CD8-positive, alpha-beta memory T cell (primary cell): Measurements from ENCODE around the gene TIE1. TPM values are rescaled to one million over a fixed set of nuclear protein-coding genes. Genes with fewer than 3 reads are reported as not detected.

Experiments
- CTCF ChIA-PET: fragments of 350-600 bp; sonication (Branson Sonifier 250); formaldehyde crosslinking; loops from one replicate; lab custom pipeline; 2021; ENCODE audit warnings: antibody characterized with exemption; lab: Charles Lee
- POLR2A ChIA-PET: fragments of 350-600 bp; sonication (Branson Sonifier 250); formaldehyde crosslinking; loops from one replicate; lab custom pipeline; 2021; ENCODE audit warnings: antibody characterized with exemption; lab: Charles Lee
- DNase-seq, 5 donors: peaks; one replicate each; pipeline versions ENCODE4 v3.0.0 to v3.0.0-alpha.2; 2020 to 2022; ENCODE audit warnings: mixed read lengths in 1 of 5
- H3K27ac ChIP-seq: one replicate; pipeline ENCODE4 v1.7.0; 2013; ENCODE audit warnings: low read depth, mild to moderate bottlenecking, low read length, moderate library complexity
- H3K27me3 ChIP-seq: 2 replicates; pipeline ENCODE4 v1.7.0; 2013; ENCODE audit warnings: low read length, mild to moderate bottlenecking; ENCODE audit not compliant: insufficient read depth, poor library complexity, severe bottlenecking
- H3K36me3 ChIP-seq: 2 replicates; pipeline ENCODE4 v1.7.0; 2013; ENCODE audit warnings: mild to moderate bottlenecking, low read length, moderate library complexity; ENCODE audit not compliant: insufficient read depth
- H3K4me1 ChIP-seq: 2 replicates; pipeline ENCODE4 v1.7.0; 2013; ENCODE audit warnings: mild to moderate bottlenecking, low read length, moderate library complexity; ENCODE audit not compliant: insufficient read depth
- H3K4me3 ChIP-seq: 2 replicates; pipeline ENCODE4 v1.7.0; 2013; ENCODE audit warnings: mild to moderate bottlenecking, low read length
- H3K9me3 ChIP-seq: 2 replicates; pipeline ENCODE4 v1.7.0; 2013; ENCODE audit warnings: mild to moderate bottlenecking, low read length
- H3K27ac Mint-ChIP-seq, 8 donors: one replicate each; pipeline ENCODE4 v1.8.0; 2020 to 2021; ENCODE audit warnings: mixed read lengths in 8 of 8, mild to moderate bottlenecking in 6 of 8, inconsistent platforms in 3 of 8, moderate library complexity in 3 of 8
- H3K27me3 Mint-ChIP-seq, 2 donors: one replicate each; pipeline ENCODE4 v1.8.0; 2020 to 2021; ENCODE audit warnings: mixed read lengths in 2 of 2, mild to moderate bottlenecking in 1 of 2, moderate library complexity in 1 of 2
- H3K36me3 Mint-ChIP-seq, 3 donors: one replicate each; pipeline ENCODE4 v1.8.0; 2020 to 2021; ENCODE audit warnings: mixed read lengths in 3 of 3, inconsistent platforms in 1 of 3, mild to moderate bottlenecking in 1 of 3
- H3K4me1 Mint-ChIP-seq, 3 donors: one replicate each; pipeline ENCODE4 v1.8.0; 2020 to 2021; ENCODE audit warnings: mixed read lengths in 3 of 3, inconsistent platforms in 1 of 3, mild to moderate bottlenecking in 1 of 3
- H3K4me3 Mint-ChIP-seq, 7 donors: one replicate each; pipeline ENCODE4 v1.8.0; 2020 to 2021; ENCODE audit warnings: mixed read lengths in 7 of 7, mild to moderate bottlenecking in 6 of 7, moderate library complexity in 4 of 7, inconsistent platforms in 2 of 7
- H3K9me3 Mint-ChIP-seq, 5 donors: one replicate each; pipeline ENCODE4 v1.8.0; 2020 to 2022; ENCODE audit warnings: mixed read lengths in 5 of 5, mild to moderate bottlenecking in 3 of 5, moderate library complexity in 2 of 5, inconsistent platforms in 1 of 5
- polyA plus RNA-seq: library from polyadenylated mRNA; unstranded; fragments of 300-500 nt; fragmentation: Illumina TruSeq; gene quantifications from one replicate; pipeline ENCODE4 v1.2.3, GENCODE V29; 2021
- total RNA-seq, 2 experiments: library from RNA; stranded (reverse); gene quantifications; one replicate each; pipeline ENCODE4 v1.2.3, GENCODE V29; 2021

TIE1 gene
- total and polyA plus RNA-seq, 3 experiments from 2014 or later: 0.31 to 0.33 TPM; not detected in 1

DNA sequence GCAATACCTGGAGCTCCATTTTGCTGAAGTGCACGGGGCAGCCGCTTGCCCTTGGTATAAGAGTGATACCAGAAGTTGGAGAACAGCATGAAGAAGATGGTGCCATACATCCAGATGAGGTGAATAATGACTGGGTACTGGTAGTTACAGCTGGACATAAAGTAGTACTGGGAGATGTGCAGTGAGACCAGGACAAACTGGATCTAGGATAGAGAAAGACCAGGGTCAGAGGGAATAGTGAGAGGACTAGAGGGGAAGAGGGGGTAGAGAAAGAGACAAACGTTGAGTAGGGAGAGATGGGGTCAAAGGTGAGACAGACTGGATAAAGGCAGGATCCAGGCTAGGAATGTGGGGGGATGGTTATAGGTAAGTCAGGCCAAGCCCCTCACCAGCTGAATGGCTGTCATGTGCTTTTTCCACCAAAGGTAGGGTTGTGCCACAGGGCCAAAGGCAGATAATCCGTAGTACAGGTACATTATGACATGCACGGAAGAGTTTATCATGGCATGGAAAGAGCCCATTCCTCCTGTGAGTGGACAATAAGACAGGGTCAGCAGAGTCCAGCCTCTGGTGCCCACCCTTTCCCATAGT lies 63.2 kb downstream of the TIE1 start:
- no peak overlapping the region for H3K4me3 ChIP-seq
- H3K27me3 Mint-ChIP-seq: no peaks in the 10 kb centered on the region
- H3K4me1 ChIP-seq: peaks cover 22% of the 10 kb centered on the region
- no peaks in the 10 kb centered on the region for H3K9me3 Mint-ChIP-seq
- peak overlapping the region in 2 of 7 donors; percentile 12 to 20 for H3K4me3 Mint-ChIP-seq
- ChIA-PET CTCF (no interaction called here), POLR2A (no interaction called here)
- no peaks in the 10 kb centered on the region for H3K27me3 ChIP-seq
- H3K9me3 ChIP-seq: no peaks in the 10 kb centered on the region
- H3K27ac ChIP-seq: no peak overlapping the region
- peaks cover 0 to 56% (median 16%) of the 10 kb centered on the region in 3 donors for H3K36me3 Mint-ChIP-seq
- no peak for DNase-seq
- peak overlapping the region in 6 of 8 donors; percentile 3 to 88 (median 61) for H3K27ac Mint-ChIP-seq
- H3K4me1 Mint-ChIP-seq: peaks cover 37 to 45% (median 39%) of the 10 kb centered on the region in 3 donors
- peaks cover 33% of the 10 kb centered on the region for H3K36me3 ChIP-seq

- no peaks in the 10 kb centered on the region for H3K27me3 ChIP-seq
- no peak for DNase-seq
- H3K27ac ChIP-seq: peak overlapping the region; percentile 7
- peaks cover 0 to 56% (median 16%) of the 10 kb centered on the region in 3 donors for H3K36me3 Mint-ChIP-seq
- H3K4me1 ChIP-seq: peaks cover 20% of the 10 kb centered on the region
- H3K9me3 Mint-ChIP-seq: no peaks in the 10 kb centered on the region
- H3K9me3 ChIP-seq: no peaks in the 10 kb centered on the region
- H3K27ac Mint-ChIP-seq: peak overlapping the region; percentile 69 to 98 (median 89)
- H3K4me3 Mint-ChIP-seq: peak overlapping the region; percentile 67 to 94 (median 89)
- H3K36me3 ChIP-seq: peaks cover 33% of the 10 kb centered on the region
- ChIA-PET POLR2A (no interaction called here), CTCF (no interaction called here)
- no peaks in the 10 kb centered on the region for H3K27me3 Mint-ChIP-seq
- peaks cover 35 to 39% (median 36%) of the 10 kb centered on the region in 3 donors for H3K4me1 Mint-ChIP-seq
- no peak overlapping the region for H3K4me3 ChIP-seq
Observed at GRCh38 chr1:43365678-43366077, 64.9 kb downstream of the TIE1 start.

DNA sequence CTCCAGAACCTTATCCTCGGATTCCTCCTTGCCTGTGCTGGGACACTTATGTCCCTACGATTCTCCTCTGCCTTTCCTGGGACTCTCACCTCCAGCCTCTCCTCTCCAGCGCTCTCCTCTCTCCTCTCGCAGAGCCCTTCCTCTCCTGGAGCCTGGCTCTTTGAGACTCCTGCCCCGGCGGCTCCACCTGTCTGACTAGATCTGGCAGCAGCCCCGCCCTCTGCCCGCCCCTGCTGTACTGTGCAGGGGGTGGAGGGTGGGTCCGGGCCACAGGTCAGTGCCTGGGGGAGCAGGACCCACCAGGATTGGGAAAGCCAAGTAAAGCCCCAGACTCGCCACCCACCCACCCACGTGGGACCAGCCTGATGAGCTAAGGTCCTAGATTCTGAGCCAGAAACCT lies 65.4 kb downstream of the TIE1 start:
- Histone ChIP-seq H3K9me3 (no peaks in the 10 kb centered on the region), H3K27me3 (no peaks in the 10 kb centered on the region), H3K4me3 (no peak overlapping the region), H3K4me1 (peaks cover 20% of the 10 kb centered on the region), H3K36me3 (peaks cover 28% of the 10 kb centered on the region), H3K27ac (peak overlapping the region; percentile 7)
- peak overlapping the region; percentile 88 to 98 (median 92) for H3K27ac Mint-ChIP-seq
- H3K9me3 Mint-ChIP-seq: no peaks in the 10 kb centered on the region
- H3K36me3 Mint-ChIP-seq: peaks cover 0 to 54% (median 16%) of the 10 kb centered on the region in 3 donors
- H3K27me3 Mint-ChIP-seq: no peaks in the 10 kb centered on the region
- peak overlapping the region; percentile 87 to 94 (median 89) for H3K4me3 Mint-ChIP-seq
- H3K4me1 Mint-ChIP-seq: peaks cover 38 to 44% (median 40%) of the 10 kb centered on the region in 3 donors
- ChIA-PET POLR2A (no interaction called here), CTCF (no interaction called here)
- no peak for DNase-seq

DNA sequence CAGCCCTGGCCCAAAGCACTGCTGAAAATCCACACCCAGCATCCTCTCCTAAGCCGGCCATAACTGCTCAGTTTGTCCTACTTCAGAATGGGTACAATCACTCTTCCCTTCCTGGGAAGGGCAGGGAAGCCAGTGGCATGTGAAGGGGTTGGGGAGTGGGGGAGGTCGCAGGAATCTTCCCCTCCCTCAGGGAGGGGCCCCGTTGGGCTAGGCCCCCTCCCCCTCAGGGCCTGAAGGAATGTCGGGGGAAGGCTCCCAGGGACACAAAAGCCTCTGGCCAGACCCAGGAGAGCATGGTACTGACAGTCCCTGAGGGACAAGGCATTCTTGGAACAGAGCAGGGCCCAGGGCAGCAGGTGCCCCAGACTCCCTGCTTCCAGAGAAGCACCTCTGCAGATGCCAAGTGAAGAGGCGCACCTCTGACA lies 65.8 kb downstream of the TIE1 start:
- Histone ChIP-seq H3K4me3 (peak overlapping the region; percentile 83), H3K27me3 (no peaks in the 10 kb centered on the region), H3K27ac (peak overlapping the region; percentile 72), H3K4me1 (peaks cover 20% of the 10 kb centered on the region), H3K36me3 (peaks cover 27% of the 10 kb centered on the region), H3K9me3 (no peaks in the 10 kb centered on the region)
- no peak for DNase-seq
- Mint-ChIP-seq H3K27me3 (no peaks in the 10 kb centered on the region), H3K9me3 (no peaks in the 10 kb centered on the region), H3K4me3 (peak overlapping the region; percentile 87 to 94 (median 89)), H3K36me3 (peaks cover 0 to 50% (median 16%) of the 10 kb centered on the region in 3 donors), H3K4me1 (peaks cover 37 to 49% (median 44%) of the 10 kb centered on the region in 3 donors), H3K27ac (peak overlapping the region; percentile 88 to 96 (median 92))
- POLR2A ChIA-PET: interaction anchor here (1.2 to 2.2 kb wide), 3 partner anchors 8 to 22 kb away, joined by 3 to 11 read pairs (median 3); partner anchors contain the start of gene CDC20
- CTCF ChIA-PET: no interaction called here

- Histone ChIP-seq H3K9me3 (no peaks in the 10 kb centered on the region), H3K27ac (peak overlapping the region; percentile 72), H3K4me1 (peaks cover 20% of the 10 kb centered on the region), H3K36me3 (peaks cover 24% of the 10 kb centered on the region), H3K27me3 (no peaks in the 10 kb centered on the region), H3K4me3 (peak overlapping the region; percentile 83)
- ChIA-PET CTCF (interaction anchor here (1.3 to 1.4 kb wide), 5 partner anchors 9 to 139 kb away, joined by 3 to 10 read pairs (median 4); partner anchors contain the start of genes CDC20, MED8 and SZT2), POLR2A (interaction anchor here (0.6 to 2.2 kb wide), 6 partner anchors 8 to 23 kb away, joined by 3 to 11 read pairs (median 4); partner anchors contain the start of gene CDC20)
- peak overlapping the region; percentile 87 to 94 (median 89) for H3K4me3 Mint-ChIP-seq
- peaks cover 37 to 49% (median 44%) of the 10 kb centered on the region in 3 donors for H3K4me1 Mint-ChIP-seq
- peak overlapping the region; percentile 88 to 96 (median 92) for H3K27ac Mint-ChIP-seq
- peak in 3 of 5 donors; percentile 35 to 62 (median 39) for DNase-seq
- H3K36me3 Mint-ChIP-seq: peaks cover 0 to 44% (median 13%) of the 10 kb centered on the region in 3 donors
- H3K9me3 Mint-ChIP-seq: no peaks in the 10 kb centered on the region
- H3K27me3 Mint-ChIP-seq: no peaks in the 10 kb centered on the region
Observed at GRCh38 chr1:43367026-43367903, 66.5 kb downstream of the TIE1 start.

- peak within 1 kb of the TSS; percentile 72 for H3K27ac ChIP-seq
- Mint-ChIP-seq H3K4me3 (peak within 1 kb of the TSS; percentile 88 to 94 (median 91)), H3K27me3 (no peaks in the 10 kb centered on the region), H3K36me3 (peaks cover 0 to 36% (median 11%) of the 10 kb centered on the region in 3 donors), H3K4me1 (peaks cover 37 to 49% (median 44%) of the 10 kb centered on the region in 3 donors), H3K9me3 (no peaks in the 10 kb centered on the region), H3K27ac (peak within 1 kb of the TSS; percentile 88 to 96 (median 94))
- CTCF ChIA-PET: interaction anchor here (0.9 to 1.4 kb wide), 6 partner anchors 10 to 139 kb away, joined by 3 to 10 read pairs (median 4); partner anchors contain the start of genes CDC20, MED8 and SZT2
- peak; percentile 68 to 86 (median 82) for DNase-seq
- H3K4me1 ChIP-seq: peaks cover 20% of the 10 kb centered on the region
- H3K9me3 ChIP-seq: no peaks in the 10 kb centered on the region
- POLR2A ChIA-PET: interaction anchor here (0.7 to 2.2 kb wide), 3 partner anchors 9 to 22 kb away, joined by 3 to 11 read pairs (median 8); partner anchors contain the start of gene CDC20
- no peaks in the 10 kb centered on the region for H3K27me3 ChIP-seq
- H3K4me3 ChIP-seq: peak within 1 kb of the TSS; percentile 83
- peaks cover 24% of the 10 kb centered on the region for H3K36me3 ChIP-seq
Observed at GRCh38 chr1:43367904-43368645, 67.3 kb downstream of the TIE1 start, which contains the start of gene ELOVL1. Gene ELOVL1 (minus strand): TSS chr1:43368011. CDS start chr1:43365609, 2,402 bp downstream.

GRCh38 chr1:43368646-43369020 lies 67.9 kb downstream of the TIE1 start:
- no peaks in the 10 kb centered on the region for H3K27me3 Mint-ChIP-seq

More at GRCh38 chr1:43368646-43369020, 67.9 kb downstream of the TIE1 start:
- peak overlapping the region; percentile 67 for H3K27ac ChIP-seq
- H3K36me3 ChIP-seq: peaks cover 19% of the 10 kb centered on the region
- no peaks in the 10 kb centered on the region for H3K27me3 ChIP-seq
- no peak for DNase-seq
- ChIA-PET CTCF (interaction anchor here (0.9 to 1.4 kb wide), 5 partner anchors 10 to 140 kb away, joined by 3 to 10 read pairs (median 4); partner anchors contain the start of genes CDC20, MED8 and SZT2), POLR2A (interaction anchor here (0.7 to 2.2 kb wide), 3 partner anchors 10 to 281 kb away, joined by 3 to 11 read pairs (median 8); partner anchors contain the start of gene CDC20)
- H3K4me1 ChIP-seq: peaks cover 20% of the 10 kb centered on the region
- H3K4me3 ChIP-seq: peak overlapping the region; percentile 76
- Mint-ChIP-seq H3K9me3 (no peaks in the 10 kb centered on the region), H3K36me3 (peaks cover 0 to 31% (median 10%) of the 10 kb centered on the region in 3 donors), H3K4me1 (peaks cover 37 to 49% (median 44%) of the 10 kb centered on the region in 3 donors), H3K4me3 (peak overlapping the region; percentile 86 to 91 (median 89)), H3K27ac (peak overlapping the region; percentile 39 to 96 (median 92))
- H3K9me3 ChIP-seq: no peaks in the 10 kb centered on the region
